Measurements from ENCODE around the gene SF3B1. TPM values are rescaled to one million over a fixed set of nuclear protein-coding genes. Genes with fewer than 3 reads are reported as not detected.

SF3B1 gene
- total and polyA plus RNA-seq, 2 of the 13 experiments (the other 11 are each of a cell fraction or from before 2014, with no cell fraction given): 387 to 750 TPM

DNA sequence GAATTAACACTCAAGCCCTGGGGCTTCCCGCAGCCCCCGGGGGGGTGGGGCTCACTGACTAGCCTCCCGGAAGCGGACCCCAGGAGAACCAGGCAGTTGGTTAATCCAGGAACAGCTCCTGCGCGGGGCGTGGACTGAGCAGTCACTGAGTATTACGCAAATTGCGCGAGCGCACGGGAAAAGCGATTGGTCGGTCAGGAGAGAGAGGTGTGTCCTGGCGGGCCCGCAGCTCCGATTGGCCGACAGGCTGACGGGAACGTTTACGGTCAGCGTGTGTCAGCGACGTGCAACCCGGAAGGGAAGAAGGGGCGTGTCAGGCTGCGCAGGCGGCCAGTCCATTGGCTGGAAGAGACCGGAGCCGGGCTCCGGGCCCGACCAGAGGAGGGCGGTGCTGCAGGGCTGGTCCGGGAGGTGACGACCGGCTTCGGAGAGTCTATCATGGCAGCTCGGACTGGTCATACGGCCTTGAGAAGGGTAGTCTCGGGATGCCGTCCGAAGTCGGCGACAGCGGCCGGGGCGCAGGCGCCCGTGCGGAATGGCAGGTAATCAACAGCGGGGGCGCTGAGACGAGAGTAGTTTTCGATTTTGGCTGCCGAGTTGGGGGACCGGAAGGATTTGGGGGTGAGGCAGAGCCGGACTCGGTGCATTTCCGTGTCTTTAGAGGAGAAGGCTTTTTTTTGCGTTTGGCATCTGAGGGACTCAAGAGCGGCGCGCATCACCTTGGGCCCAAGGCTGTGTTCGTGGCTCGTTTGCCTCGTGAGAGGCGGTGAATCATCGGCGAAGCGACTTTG is 18.5 kb upstream of the SF3B1 start, which contains the start of gene COQ10B (continued):
- TF ChIP-seq, protein P1, sequence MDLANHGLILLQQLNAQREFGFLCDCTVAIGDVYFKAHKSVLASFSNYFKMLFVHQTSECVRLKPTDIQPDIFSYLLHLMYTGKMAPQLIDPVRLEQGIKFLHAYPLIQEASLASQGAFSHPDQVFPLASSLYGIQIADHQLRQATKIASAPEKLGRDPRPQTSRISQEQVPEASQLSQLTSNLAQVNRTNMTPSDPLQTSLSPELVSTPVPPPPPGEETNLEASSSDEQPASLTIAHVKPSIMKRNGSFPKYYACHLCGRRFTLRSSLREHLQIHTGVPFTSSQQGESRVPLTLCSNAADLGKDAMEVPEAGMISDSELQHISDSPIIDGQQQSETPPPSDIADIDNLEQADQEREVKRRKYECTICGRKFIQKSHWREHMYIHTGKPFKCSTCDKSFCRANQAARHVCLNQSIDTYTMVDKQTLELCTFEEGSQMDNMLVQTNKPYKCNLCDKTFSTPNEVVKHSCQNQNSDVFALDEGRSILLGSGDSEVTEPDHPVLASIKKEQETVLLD (CRISPR knock-in tag; IDR thresholded peaks at IDR 0.05; ENCODE audit: low read depth): peak; percentile 19; the same call in 1 of the 2 replicates
- TF ChIP-seq SNAI1 (CRISPR knock-in tag; IDR thresholded peaks at IDR 0.05; ENCODE audit: borderline replicate concordance): peak; percentile 98
- TF ChIP-seq TCF7 (IDR thresholded peaks at IDR 0.05; ENCODE audit: low read depth): no peak
- TF ChIP-seq ARHGAP35 (CRISPR knock-in tag; IDR thresholded peaks at IDR 0.05; ENCODE audit: borderline replicate concordance): peak; percentile 87; the same call in 1 of the 2 replicates
- TF ChIP-seq SCMH1 (CRISPR knock-in tag; IDR thresholded peaks at IDR 0.05; ENCODE audit: borderline replicate concordance): no peak
- no peak for TF ChIP-seq ZNF672 (CRISPR knock-in tag; IDR thresholded peaks at IDR 0.05)
- TF ChIP-seq PAX8 (CRISPR knock-in tag; IDR thresholded peaks at IDR 0.05; ENCODE audit: borderline replicate concordance): no peak; the same call in 1 of the 2 replicates
- TF ChIP-seq CEBPG (CRISPR knock-in tag; IDR thresholded peaks at IDR 0.05): peak; percentile 98
- 0 out of 2 replicates have a peak, but pooled peaks have one; percentile 14 for TF ChIP-seq HNF4A (CRISPR knock-in tag; IDR thresholded peaks at IDR 0.05)
- TF ChIP-seq, protein P2, sequence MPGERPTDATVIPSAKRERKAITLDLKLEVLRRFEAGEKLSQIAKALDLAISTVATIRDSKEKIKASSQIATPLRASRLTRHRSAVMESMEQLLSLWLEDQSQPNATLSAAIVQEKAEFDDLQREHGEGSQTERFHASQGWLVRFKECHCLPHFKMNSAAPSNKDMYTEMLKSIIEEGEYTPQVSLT (CRISPR knock-in tag; IDR thresholded peaks at IDR 0.05; ENCODE audit: borderline replicate concordance, low read depth): no peak
- TF ChIP-seq, protein P3, sequence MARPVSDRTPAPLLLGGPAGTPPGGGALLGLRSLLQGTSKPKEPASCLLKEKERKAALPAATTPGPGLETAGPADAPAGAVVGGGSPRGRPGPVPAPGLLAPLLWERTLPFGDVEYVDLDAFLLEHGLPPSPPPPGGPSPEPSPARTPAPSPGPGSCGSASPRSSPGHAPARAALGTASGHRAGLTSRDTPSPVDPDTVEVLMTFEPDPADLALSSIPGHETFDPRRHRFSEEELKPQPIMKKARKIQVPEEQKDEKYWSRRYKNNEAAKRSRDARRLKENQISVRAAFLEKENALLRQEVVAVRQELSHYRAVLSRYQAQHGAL (CRISPR knock-in tag; IDR thresholded peaks at IDR 0.05; ENCODE audit: not compliant biosample characterization): no peak
- TF ChIP-seq, protein P4, sequence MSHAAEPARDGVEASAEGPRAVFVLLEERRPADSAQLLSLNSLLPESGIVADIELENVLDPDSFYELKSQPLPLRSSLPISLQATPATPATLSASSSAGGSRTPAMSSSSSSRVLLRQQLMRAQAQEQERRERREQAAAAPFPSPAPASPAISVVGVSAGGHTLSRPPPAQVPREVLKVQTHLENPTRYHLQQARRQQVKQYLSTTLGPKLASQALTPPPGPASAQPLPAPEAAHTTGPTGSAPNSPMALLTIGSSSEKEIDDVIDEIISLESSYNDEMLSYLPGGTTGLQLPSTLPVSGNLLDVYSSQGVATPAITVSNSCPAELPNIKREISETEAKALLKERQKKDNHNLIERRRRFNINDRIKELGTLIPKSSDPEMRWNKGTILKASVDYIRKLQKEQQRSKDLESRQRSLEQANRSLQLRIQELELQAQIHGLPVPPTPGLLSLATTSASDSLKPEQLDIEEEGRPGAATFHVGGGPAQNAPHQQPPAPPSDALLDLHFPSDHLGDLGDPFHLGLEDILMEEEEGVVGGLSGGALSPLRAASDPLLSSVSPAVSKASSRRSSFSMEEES (CRISPR knock-in tag; IDR thresholded peaks at IDR 0.05): peak; percentile 72
- TF ChIP-seq HOXD1 (CRISPR knock-in tag; IDR thresholded peaks at IDR 0.05): 0 out of 2 replicates have a peak, but pooled peaks have one; percentile 10
- TF ChIP-seq, protein P5, sequence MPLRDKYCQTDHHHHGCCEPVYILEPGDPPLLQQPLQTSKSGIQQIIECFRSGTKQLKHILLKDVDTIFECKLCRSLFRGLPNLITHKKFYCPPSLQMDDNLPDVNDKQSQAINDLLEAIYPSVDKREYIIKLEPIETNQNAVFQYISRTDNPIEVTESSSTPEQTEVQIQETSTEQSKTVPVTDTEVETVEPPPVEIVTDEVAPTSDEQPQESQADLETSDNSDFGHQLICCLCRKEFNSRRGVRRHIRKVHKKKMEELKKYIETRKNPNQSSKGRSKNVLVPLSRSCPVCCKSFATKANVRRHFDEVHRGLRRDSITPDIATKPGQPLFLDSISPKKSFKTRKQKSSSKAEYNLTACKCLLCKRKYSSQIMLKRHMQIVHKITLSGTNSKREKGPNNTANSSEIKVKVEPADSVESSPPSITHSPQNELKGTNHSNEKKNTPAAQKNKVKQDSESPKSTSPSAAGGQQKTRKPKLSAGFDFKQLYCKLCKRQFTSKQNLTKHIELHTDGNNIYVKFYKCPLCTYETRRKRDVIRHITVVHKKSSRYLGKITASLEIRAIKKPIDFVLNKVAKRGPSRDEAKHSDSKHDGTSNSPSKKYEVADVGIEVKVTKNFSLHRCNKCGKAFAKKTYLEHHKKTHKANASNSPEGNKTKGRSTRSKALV (CRISPR knock-in tag; IDR thresholded peaks at IDR 0.05): peak; percentile 85
- TF ChIP-seq, protein P6, sequence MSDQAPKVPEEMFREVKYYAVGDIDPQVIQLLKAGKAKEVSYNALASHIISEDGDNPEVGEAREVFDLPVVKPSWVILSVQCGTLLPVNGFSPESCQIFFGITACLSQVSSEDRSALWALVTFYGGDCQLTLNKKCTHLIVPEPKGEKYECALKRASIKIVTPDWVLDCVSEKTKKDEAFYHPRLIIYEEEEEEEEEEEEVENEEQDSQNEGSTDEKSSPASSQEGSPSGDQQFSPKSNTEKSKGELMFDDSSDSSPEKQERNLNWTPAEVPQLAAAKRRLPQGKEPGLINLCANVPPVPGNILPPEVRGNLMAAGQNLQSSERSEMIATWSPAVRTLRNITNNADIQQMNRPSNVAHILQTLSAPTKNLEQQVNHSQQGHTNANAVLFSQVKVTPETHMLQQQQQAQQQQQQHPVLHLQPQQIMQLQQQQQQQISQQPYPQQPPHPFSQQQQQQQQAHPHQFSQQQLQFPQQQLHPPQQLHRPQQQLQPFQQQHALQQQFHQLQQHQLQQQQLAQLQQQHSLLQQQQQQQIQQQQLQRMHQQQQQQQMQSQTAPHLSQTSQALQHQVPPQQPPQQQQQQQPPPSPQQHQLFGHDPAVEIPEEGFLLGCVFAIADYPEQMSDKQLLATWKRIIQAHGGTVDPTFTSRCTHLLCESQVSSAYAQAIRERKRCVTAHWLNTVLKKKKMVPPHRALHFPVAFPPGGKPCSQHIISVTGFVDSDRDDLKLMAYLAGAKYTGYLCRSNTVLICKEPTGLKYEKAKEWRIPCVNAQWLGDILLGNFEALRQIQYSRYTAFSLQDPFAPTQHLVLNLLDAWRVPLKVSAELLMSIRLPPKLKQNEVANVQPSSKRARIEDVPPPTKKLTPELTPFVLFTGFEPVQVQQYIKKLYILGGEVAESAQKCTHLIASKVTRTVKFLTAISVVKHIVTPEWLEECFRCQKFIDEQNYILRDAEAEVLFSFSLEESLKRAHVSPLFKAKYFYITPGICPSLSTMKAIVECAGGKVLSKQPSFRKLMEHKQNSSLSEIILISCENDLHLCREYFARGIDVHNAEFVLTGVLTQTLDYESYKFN (CRISPR knock-in tag; conservative IDR thresholded peaks at IDR 0.05): peak; percentile 79
